Measurements from ENCODE around the gene RRM2.

RRM2 gene

DNA sequence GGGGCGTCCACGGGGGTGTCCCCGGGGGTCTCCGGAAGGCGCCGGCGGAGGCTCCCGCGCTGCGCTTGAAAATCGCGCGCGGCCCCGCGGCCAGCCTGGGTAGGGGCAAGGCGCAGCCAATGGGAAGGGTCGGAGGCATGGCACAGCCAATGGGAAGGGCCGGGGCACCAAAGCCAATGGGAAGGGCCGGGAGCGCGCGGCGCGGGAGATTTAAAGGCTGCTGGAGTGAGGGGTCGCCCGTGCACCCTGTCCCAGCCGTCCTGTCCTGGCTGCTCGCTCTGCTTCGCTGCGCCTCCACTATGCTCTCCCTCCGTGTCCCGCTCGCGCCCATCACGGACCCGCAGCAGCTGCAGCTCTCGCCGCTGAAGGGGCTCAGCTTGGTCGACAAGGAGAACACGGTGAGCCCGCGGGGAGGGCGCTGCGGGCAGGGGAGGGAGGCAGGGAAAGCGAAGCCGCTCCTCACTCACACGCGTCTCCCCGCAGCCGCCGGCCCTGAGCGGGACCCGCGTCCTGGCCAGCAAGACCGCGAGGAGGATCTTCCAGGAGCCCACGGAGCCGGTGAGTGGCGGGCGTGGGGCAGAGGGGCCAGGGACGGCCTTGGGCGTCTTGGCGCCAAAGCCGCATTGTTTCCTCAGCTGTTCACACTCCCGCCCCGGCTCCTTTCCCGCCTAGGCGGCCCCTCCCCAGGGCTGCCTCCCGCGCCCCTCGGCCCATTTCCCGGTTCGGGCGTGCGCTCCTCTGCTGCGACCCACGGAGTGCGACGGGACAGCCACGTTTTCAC lies at the start of gene RRM2:
Gene RRM2 (plus strand): TSS at position 240 of the 781 bp plus-strand sequence. CDS start 60 bp downstream, at position 300.
- DNase-seq (ENCODE audit: low read depth): peak; percentile 94

DNA sequence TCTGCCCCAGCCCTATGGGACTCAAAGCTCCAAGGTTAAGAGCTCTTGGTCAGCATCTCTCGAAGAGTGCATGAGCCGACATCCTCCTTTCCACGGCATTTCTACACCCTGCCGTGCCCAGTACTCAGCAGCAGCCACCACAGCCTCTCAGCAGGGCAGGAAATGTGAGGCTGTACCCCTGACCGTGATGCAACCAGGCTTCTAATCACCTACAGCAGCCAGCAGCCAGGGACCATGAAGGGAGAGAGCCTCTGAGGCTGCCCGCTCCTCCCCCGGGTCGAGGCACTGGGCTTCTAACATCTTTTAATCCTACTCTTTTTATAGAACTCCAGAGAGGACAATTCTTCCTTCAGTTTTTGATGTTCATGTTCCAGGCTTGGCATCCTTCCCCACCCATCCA lies 48.8 kb upstream of the RRM2 start:
- DNase-seq (ENCODE audit: low read depth): no peak

- DNase-seq (ENCODE audit: low read depth): no peak
Measured at GRCh38 chr2:10075101-10075500, 47.4 kb upstream of the RRM2 start.

DNA sequence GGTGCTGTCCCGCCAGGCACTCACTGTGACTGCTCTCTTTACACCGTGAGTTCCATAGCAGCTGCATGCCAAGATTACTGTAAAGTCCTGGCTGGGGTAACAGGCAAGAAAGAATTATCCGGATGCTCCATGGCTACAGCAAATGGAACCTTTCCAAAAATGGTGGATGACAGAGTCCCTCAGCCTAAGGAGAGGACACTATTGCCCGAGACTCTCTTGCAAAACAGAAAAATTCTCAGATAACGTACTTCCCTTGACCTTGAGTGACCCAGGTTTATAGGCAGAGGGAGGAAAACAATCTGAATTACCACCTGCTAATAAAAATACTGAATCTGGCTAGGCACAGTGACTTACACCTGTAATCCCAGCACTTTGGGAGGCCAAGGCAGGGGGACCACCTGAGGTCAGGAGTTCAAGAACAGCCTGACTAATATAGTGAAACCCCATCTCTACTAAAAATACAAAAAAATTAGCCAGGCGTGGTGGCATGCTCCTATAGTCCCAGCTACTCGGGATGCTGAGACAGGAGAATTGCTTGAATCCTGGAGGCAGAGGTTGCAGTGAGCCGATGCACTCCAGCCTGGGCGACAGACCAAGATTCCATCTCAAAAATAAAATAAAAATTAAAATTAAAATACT lies 46.8 kb upstream of the RRM2 start:
- DNase-seq (ENCODE audit: low read depth): no peak

DNA sequence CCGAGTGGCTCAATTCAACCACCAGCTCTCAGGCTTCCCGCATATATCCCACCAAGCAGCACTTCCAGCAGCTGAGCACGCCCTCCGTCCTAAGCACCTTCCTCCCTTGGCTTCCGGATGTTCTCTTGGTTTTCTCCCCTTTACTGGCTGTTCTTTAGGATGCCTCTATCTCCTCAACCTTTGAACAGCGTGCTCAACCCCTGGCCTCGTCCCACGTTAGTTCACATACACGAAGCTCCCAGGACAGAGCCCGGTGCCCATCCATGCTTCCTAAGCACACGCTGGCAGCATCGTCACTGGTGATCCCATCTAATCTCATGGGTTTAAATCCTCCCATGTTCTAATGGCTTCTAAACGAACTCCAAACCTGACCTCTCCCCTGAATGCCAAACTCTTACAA lies 46.0 kb upstream of the RRM2 start:
- no peak for DNase-seq (ENCODE audit: low read depth)

- DNase-seq (ENCODE audit: low read depth): no peak
Measured at GRCh38 chr2:10076988-10077527, 45.5 kb upstream of the RRM2 start.

GRCh38 chr2:10078001-10078400 lies 44.5 kb upstream of the RRM2 start:
- DNase-seq (ENCODE audit: low read depth): no peak

DNA sequence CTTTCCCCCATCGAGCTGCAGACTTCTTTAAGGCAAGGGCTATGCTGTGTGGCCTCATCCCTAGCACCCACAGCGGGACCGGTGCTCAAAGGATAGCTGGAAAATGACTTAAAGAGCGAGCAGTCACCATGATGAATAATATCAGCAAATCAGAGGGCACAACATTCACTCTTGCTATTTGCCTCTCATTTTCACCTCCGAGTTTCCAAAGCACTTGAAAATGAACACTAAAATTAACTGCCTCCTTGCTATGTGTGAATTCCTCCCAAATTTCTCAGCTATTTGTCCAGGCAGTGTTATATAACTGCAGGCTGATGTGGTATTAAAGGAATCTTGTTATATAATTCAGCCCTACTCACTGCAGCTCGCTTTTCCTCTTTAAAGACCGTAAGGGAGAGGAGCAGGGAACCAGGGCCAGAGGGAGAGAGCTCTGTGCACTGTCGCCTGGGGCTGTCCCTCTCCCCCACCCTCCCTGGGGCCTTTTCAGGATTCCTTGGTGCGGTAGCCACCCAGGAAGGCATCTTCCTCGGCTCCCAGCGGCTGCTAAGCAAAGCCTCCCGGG lies 43.8 kb upstream of the RRM2 start:
- DNase-seq (ENCODE audit: low read depth): no peak

- DNase-seq (ENCODE audit: low read depth): peak; percentile 91
Measured at GRCh38 chr2:10079266-10079869, 43.2 kb upstream of the RRM2 start.

- DNase-seq (ENCODE audit: low read depth): peak; percentile 20
Measured at GRCh38 chr2:10079870-10080535, 42.5 kb upstream of the RRM2 start, which contains the start of gene CYS1. CYS1 (minus strand) TSS chr2:10080411; CDS start chr2:10080223, 188 bp downstream.

GRCh38 chr2:10080536-10081304 lies 41.8 kb upstream of the RRM2 start:
- no peak for DNase-seq (ENCODE audit: low read depth)

- DNase-seq (ENCODE audit: low read depth): peak; percentile 68
Measured at GRCh38 chr2:10083046-10083445, 39.5 kb upstream of the RRM2 start.

GRCh38 chr2:10083692-10084211 lies 38.8 kb upstream of the RRM2 start:
- DNase-seq (ENCODE audit: low read depth): no peak

- no peak for DNase-seq (ENCODE audit: low read depth)
Measured at GRCh38 chr2:10084223-10084865, 38.2 kb upstream of the RRM2 start.

DNA sequence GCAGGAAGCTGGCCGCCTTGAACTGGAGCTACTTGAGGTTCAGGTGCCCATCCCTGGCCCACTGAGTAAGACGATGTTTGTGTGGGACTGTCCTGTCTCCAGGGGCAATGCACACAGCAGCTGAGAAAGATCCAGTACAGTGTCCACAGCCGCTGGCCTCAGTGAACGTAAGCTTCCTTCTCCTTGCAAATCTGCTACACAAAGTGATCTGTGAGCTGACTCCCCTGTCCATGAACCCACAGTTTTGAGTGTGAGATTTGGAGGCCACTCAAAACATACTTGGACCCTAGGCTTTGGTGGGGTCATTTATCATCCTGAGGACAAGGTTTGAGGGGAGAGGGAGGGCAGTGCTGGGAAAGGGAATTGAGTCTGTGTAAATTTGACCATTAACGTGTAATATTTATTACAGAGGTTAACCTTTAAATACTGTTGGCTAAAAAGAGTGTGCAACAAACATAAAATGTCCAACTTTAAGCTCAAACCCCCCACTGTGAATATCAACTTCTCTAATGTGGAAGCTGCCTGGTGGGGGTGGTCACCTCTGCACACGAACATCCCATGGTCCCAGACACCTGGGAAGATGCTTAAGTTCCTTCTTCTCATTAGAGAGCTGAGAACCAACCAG lies 37.4 kb upstream of the RRM2 start:
- no peak for DNase-seq (ENCODE audit: low read depth)

DNA sequence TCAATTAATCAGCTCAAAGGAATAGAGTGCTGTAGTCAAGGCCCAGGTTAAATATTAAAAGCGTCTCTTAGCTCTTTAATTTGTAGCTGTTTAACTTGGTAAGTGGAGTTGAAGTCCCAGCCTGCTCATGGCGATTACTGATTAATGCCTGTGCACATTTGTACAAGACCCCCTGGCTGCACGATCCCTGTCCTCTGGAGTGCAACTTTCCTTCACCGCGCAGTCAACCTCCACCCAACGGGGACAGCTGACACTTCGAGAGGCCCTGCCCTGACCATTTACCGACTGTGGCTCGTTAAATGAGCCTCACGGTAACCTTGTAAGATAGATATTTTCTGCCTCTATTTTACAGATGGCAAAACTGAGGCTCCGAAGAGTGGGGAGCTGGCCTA lies 36.9 kb upstream of the RRM2 start:
- no peak for DNase-seq (ENCODE audit: low read depth)

- peak; percentile 17 for DNase-seq (ENCODE audit: low read depth)
Measured at GRCh38 chr2:10086950-10087349, 35.6 kb upstream of the RRM2 start.

GRCh38 chr2:10087360-10087759 lies 35.2 kb upstream of the RRM2 start:
- no peak for DNase-seq (ENCODE audit: low read depth)

- no peak for DNase-seq (ENCODE audit: low read depth)
Measured at GRCh38 chr2:10089565-10090190, 32.9 kb upstream of the RRM2 start.

Measured in EH (cell line).